CD4-positive, alpha-beta T cell treated with Interleukin-4 for 1 hour (primary cell): ENCODE data around the gene LACTBL1.
"Not testable (repeated sequence)": the region's sequence is repeated elsewhere in the genome, so short reads cannot be mapped to it uniquely, and the experiment has no call there.

ENCODE experiments used
- DNase-seq, 2 donors: peaks; one replicate each; pipeline ENCODE4 v3.0.0-alpha.2; 2020 to 2022

Gene LACTBL1, protein sequence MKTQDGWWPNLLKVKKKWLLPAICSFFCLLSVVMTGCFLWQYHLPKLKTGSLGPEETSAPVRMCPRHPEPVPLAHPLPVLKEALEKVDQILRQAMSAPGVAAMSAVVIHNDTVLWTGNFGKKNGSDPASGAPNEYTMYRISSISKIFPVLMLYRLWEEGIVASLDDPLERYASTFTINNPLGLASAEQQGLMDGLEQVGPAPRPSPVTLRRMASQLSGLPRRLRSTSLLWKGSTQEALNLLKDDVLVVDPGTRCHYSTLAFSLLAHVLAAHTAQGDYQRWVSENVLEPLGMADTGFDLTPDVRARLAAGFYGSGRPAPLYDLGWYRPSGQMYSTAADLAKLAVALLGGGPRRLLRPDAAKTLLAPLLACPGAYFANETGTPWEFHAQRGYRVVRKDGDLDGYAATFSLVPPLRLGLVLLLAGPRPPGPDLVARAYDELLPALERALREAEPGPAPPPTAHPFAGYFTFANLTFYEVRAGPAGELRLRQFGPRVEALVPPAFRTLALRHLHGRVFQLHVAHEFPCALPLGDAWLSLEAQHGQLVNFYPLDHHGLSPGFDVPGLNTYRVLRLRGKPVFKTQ

DNA sequence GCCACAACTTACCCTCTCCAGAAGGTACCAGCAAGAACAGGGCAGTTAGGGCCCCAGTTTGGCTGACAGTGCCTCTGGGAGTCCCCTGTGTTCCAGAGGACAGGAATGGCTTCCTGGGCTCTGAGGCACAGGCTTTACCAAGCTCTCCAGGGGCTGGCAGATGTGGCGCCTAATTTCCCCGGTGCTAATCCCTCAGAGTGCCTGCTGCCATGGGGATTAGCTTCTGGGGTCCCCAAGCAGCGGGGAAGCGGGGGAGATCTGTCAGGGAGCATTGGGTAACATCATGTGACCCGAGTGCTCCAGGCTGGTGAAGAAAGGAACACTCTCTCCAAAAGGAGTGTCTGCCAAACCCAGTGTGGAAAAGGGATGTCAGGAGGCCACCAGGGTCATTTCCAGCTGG lies at the start of gene LACTBL1:
TSS of gene LACTBL1 (minus strand) at position 107 of the 400 bp plus-strand sequence. CDS start 550 bp downstream, outside the sequence.
- DNase-seq = no peak

DNA sequence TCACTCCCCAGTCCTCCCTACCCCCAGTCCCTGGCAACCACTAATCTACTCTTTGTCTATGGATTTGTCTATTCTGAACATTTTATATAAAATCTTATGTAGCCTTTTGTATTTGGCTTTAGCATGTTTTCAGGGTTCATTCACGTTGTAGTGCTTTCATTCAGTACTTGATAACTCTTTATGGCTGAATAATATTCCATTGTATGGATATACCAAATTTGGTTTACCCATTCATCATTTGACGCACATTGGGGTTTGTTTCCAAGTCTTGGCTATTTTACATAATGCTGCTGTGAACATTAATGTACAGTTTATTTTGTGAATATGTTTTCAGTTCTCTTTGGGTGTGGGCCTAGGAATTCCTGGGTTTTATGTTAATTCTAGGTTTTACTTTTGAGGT lies 49.2 kb upstream of the LACTBL1 start:
- no peak for DNase-seq

DNA sequence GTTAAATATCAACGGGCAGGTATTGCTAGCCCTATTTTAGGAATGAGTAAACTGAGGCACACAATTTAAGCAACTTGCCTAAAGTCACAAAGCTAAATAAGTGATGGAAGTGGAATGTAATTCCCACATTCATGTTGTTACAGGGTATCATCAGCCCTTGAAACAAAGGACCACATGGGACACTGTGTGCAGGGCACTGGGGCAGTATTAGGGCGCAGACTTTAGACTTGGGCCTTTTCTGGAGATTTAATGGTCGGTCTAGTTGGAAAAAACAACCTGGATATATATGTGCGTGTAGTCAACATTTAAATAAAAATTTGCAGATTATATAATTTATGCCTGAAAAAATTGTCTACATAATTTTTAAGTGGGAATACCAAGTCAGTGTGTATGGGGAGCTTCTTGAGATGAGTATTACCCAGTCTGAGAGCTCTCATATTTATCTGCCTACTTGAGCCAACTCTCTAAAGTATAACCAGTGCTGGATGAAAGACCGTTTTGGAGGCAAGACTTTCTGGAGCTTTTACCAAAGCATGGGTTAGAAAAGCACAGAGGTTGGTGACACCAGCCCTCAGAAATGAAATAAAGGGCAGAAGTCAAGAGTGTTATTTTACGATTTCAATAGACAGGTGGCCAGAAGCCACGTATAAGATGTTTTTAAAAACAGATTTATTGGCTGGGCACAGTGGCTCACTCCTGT lies 48.2 kb upstream of the LACTBL1 start:
- DNase-seq = no peak

DNA sequence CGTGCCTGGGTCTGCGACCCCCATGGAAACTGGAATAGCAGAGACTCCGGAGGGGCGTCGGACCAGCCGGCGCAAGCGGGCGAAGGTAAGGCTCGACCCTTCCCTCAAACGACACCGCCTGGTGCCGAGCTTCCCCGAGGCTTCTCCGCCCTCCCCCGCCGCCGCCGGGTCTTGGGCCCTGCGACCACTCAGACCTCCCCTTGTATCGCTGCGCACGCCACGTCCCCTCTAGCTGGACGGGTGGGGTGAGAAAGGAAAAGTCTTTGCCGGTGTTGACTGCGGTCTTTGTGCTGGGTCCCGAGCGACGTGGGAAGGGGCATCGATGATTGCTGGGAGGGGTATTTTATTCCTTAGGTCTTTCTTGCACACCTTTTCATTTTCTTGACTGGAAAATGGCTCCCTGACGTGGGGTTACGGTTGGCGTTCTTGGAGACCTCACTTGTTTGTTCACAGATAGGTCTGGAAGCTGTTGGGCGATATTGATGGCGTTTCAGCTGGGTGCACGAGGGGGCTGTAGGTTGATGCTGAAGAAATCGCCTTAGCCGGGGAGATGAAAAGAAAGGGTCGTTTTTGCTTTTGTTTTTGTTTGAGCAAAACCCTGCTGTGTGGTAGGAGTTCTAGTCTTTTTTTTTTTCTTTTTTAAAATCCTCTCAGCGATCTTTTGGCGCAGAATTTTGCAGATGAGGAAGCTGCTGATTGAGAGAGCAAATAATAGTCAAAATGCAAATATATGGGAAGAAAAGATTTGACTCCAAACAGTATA lies 47.4 kb upstream of the LACTBL1 start:
- peak in 1 of 2 donors; percentile 19 for DNase-seq

DNA sequence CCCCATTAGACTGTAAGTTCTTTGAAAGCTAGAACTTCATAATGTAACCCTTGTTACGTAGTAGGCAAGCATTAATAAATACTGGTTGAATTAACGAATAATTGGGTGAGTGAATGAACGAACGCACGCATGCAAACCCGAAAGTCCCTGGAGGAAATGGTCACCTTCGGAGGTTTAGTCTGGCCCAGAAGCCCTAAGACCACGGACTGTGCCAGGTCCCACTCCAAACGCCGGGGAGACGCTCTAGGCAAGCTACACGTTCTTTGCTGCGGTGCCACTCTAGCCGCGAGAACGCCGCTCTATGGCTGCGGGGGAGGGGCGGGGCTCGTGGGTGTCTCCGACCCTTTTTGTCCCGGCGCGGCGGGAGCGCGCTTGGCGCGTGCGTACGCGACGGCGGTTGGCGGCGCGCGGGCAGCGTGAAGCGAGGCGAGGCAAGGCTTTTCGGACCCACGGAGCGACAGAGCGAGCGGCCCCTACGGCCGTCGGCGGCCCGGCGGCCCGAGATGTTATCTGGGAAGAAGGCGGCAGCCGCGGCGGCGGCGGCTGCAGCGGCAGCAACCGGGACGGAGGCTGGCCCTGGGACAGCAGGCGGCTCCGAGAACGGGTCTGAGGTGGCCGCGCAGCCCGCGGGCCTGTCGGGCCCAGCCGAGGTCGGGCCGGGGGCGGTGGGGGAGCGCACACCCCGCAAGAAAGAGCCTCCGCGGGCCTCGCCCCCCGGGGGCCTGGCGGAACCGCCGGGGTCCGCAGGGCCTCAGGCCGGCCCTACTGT lies 46.6 kb upstream of the LACTBL1 start, which contains the start of gene KDM1A:
TSS of gene KDM1A (plus strand) at position 375 of the 769 bp plus-strand sequence. CDS start at position 504, 129 bp downstream.
- DNase-seq = peak; percentile 95 to 96

DNA sequence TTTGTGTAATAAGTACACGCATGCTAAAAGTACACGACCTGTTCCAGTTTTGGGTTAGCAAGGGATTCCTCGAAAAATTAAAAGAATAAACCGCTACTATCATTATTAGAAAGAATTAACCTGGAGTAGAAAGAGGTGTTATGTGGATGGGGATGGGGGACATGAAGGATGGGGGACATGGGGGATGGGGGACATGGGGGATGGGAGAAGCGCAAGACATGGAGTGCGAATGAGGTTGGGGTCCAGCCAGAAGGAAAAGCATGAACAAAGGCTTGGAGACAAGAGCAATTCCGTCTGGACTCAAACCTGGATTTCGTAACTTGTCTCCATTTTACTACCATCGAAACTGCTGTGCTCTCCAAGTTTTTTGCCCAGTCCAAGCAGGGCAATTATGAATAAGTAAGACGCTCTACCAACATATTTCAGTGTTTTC lies 46.0 kb upstream of the LACTBL1 start:
- DNase-seq = no peak

DNA sequence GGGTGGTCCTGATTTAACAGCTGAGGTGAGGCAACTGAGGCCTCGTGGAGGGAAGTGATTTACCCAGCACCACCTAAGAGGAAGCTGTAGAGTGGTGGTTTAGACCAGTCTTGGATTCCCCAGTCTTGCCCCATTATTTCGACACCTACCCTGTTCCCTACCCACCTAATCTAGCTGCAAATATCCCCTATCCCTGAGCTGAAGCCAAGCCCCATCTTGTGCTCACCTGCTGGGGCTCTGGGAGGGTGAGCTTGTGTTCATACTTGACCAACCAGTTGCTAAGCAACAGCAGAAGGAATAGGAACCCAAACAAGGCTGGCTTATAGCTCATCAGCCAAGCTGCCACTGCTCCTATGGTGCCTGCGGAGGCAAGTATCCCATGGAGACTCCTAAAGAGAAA lies 41.0 kb upstream of the LACTBL1 start:
- no peak for DNase-seq

DNA sequence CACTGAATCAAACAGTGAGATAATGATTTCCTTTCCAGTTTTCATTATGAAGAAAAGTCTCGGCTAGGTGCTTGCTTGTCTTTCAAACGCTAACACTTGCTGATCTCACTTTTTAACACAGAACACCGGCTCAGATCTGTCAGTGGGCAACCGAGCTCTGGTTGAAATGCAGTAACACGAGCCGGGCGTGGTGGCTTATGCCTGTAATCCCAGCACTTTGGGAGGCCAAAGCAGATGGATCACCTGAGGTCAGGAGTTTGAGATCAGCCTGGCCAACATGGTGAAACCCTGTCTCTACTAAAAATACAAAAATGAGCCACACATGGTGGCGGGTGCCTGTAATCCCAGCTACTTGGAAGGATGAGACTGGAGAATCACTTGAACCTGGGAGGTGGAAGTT lies 37.4 kb upstream of the LACTBL1 start:
- not testable (repeated sequence) for DNase-seq

DNA sequence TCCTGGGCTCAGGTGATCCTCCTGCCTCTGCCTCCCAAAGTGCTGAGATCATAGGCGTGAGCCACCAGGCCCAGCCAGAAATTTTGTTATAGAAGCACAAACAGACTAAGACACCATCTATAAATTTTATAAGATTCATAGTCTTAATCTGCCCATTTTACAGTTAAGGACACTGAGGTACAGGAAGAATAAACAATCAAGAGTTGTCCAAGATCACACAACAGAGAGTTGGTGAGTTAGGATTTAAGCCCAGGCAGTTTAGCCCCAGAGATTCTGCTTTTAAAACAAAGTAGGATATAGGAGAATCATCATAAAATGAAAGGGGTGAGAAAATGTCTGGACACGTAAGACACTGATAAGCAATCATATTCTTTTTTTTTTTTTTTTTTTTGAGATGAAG lies 36.2 kb upstream of the LACTBL1 start:
- DNase-seq = no peak

DNA sequence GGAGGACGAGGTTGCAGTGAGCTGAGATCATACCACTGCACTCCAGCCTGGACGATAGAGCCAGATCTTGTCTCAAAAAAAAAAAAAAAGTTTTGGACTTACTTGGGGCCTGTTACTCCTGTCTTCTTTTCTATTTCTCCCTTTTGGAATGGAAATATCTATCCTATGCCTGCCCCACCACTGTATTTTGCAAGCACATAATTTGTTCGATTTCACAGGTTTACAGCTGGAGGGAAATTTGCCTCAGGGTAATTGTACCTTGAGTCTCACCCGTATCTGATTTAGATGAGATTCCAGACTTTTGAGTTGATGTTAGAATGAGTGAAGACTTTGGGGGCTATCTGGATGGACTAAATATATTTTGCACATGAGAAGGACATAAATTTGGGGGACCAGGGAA lies 34.4 kb upstream of the LACTBL1 start:
- DNase-seq = no peak

DNA sequence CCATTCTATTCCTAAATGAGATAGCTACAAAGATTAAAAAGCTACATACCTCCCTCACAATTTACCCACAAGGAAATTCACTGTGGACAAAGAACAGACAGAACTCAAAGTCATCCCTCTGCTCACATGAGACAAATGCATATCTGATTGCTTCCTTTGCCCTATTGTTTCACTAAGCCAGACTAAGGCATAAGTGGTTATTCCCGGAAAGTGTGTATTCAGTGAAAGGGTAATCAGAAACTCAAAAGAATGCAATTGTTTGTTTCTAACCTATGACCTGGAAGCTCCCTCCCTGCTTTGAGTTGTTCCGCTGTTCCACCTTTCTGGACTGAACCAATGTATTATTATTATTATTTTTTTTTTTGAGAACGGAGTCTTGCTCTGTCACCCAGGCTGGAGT lies 32.1 kb upstream of the LACTBL1 start:
- DNase-seq = not testable (repeated sequence)

DNA sequence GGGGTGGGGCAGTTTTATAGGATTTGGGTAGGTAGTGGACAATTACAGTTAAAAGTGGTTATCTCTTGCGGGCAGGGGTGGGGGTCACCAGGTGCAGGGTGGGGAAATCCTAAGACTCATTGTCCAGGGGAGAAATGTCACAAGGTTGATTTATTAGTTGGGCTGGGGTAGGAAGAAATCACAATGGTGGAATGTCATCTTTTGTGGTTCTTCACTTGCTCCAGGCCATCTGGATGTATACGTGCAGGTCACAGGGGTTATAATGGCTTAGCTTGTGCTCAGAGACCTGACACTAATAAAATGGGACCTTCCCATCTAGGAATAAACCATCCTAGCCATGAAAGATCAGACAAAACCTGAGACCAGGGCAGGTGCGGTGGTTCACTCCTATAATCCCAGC lies 31.4 kb upstream of the LACTBL1 start:
- DNase-seq = no peak

DNA sequence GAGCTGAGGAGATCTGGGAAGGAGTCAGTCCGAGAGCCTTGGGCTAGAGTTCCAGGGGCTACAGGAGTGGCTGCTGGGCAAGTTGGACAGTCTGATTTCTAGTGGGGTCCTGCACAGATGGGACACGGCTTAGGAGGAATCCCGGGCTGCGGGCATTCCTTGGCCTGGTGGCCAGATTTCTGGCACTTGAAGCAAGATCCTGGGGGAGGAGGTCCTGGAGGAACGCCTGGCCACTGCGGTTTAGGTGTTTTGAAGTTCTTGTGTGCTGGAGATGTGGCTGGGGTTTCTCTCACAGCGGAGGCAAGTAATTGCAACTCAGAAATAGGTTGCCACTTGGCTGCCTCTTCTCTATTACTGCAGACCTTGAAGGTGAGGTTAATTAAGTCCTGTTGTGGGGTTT lies 29.6 kb upstream of the LACTBL1 start:
- not testable (repeated sequence) for DNase-seq

DNA sequence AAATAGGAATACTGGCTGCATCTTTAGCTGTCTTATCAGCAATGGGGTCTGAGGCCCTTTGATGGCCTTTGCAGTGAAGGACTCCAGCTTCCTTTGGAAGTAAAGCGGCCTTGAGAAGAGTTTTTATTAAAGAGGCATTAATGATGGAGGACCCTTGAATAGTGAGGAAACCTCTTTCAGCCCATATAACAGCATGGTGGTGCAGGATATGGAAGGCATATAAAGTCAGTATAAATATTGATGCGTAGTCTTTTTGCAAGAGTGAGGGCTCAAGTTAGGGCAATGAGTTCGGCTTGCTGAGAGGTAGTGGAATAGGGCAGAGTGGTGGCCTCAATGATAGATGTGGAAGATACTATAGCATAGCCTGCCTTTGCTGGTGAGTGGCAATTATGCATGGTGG lies 27.5 kb upstream of the LACTBL1 start:
- DNase-seq = not testable (repeated sequence)

DNA sequence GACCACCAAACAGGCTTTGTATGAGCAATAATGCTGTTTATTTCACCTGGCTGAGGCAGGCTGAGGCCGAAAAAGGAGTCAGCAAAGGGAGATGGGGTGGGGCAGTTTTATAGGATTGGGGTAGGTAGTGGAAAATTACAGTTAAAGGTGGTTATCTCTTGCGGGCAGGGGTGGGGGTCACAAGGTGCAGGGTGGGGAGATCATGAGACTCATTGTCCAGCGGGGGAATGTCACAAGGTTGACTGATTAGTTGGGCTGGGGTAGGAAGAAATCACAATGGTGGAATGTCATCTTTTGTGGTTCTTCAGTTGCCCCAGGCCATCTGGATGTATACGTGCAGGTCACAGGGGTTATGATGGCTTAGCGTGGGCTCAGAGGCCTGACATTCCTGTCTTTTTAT lies 24.9 kb upstream of the LACTBL1 start:
- DNase-seq = not testable (repeated sequence)

DNA sequence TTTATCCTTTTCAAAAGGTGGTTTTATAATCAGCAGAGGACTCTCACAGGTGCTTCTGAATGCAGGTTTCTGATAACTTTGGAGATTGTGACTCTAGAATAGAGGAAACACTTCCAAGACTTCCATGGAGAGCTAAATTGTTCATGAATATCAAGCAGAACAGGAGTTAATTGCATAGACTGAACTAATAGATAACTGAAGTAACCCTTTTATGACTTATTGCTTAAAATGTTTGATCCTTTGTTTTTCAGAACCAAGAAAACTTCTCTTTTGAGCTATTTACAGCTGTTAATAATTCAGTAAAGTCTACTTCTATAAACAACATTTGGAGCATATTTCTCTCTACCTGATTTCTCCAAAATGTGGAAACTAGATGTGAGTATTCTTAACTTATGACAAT lies 23.1 kb upstream of the LACTBL1 start:
- DNase-seq = no peak

DNA sequence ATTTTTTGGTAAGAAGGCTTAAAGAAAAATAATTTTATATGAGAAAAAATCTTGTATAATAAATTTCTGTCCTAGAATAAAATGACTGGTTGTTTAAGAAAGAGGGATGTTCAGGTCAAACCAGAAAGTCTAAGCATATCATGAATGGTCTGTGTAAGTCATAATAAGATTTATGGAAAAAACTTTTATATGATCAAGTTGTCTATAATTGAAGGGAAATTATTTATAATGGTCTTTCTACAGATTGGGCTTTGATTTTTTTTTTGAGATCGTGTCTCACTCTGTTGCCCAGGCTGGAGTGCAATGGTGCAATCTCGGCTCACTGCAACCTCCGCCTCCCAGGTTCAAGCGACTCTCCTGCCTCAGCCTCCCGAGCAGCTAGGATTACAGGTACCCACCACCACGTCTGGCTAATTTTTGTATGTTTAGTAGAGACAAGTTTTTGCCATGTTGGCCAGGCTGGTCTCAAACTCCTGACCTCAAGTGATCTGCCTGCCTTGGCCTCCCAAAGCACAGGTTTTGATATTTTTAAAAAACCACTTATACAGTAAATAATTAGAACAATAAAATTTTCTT lies 20.6 kb upstream of the LACTBL1 start:
- not testable (repeated sequence) for DNase-seq

DNA sequence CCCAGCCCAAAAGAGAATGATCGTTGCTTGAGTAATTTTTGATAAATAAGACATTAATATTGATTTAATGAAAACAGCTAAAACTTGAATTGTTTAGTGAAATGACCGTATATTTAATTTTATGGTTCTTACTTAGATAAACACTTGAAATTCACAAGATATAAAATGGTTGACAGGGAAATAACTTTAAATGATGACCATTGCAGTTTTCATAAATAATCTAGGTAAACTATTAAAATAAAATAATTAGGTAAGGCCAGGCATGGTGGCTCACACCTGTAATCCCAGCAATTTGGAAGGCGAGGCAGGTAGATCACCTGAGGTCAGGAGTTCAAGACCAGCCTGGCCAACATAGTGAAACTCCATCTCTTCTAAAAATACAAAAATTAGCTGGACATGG lies 19.7 kb upstream of the LACTBL1 start:
- DNase-seq = not testable (repeated sequence)

DNA sequence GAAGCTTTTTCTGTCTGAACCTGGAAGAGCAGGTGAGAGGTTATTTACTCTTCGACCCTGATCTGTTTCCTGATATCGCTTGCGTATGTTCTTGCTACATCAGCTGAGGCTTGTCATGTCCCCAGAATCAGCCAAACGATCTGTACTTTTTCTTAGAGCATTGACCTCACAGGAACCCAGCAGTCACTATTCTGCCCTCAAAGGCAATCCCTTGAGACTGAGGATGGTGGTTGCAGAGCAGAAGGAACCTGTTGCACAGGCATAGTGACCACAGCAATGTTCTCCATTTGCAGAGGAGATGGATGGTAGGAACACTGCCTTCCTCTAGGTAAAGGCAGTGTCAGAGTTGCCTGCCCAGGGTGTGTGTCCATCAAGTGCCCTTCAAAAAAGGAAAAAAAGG lies 11.3 kb upstream of the LACTBL1 start:
- no peak for DNase-seq

DNA sequence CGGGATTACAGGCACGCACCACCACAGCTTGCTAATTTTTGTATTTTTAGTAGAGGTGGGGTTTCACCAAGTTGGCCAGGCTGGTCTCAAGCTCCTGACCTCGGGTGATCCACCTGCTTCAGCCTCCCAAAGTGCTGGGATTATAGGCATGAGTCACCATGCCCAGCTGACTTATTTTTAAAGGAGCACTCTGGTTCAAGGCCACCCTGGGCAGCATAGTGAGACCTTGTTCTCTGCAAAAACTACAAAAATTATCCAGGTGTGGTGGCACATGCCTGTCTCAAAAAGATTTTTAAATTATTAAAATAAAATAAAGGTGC lies 7.8 kb upstream of the LACTBL1 start:
- DNase-seq = not testable (repeated sequence)

DNA sequence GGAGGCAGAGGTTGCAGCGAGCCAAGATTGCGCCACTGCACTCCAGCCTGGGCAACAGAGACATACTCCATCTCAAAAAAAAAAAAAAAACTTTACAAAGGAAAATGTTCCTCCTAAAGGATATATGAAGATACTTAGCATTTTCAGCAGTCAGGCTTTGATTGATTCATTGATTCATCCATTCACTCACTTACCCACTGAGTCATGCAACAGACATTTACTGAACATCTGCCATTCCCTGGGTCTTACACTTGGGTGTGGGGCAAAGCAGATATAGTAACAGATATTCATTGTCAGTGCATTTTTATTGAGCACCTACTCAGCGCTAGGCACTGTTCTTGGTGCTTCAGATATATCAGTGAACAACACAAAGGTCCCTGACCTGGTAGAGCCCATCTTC lies 5.6 kb upstream of the LACTBL1 start:
- DNase-seq = no peak
